Activated CD4-positive, alpha-beta T cell treated with anti-CD3 and anti-CD28 coated beads for 36 hours (primary cell): Measurements from ENCODE around the gene TEX19. TPM values are rescaled to one million over a fixed set of nuclear protein-coding genes. Genes with fewer than 3 reads are reported as not detected.
"Not testable (repeated sequence)": the region's sequence is repeated elsewhere in the genome, so short reads cannot be mapped to it uniquely, and the experiment has no call there.

Source experiments
- ATAC-seq: fragments of 200-7000 bp; cut with Tn5 transposase; one replicate; pipeline ENCODE4 v1.10.0; 2021; ENCODE audit warnings: mild to moderate bottlenecking, moderate library complexity
- CTCF ChIA-PET: fragments of 350-600 bp; sonication (Branson Sonifier 250); formaldehyde crosslinking; loops from one replicate; lab custom pipeline; 2021; ENCODE audit warnings: antibody characterized with exemption; lab: Charles Lee
- POLR2A ChIA-PET: fragments of 350-600 bp; sonication (Branson Sonifier 250); formaldehyde crosslinking; loops from one replicate; lab custom pipeline; 2021; ENCODE audit warnings: antibody characterized with exemption, inconsistent platforms; lab: Charles Lee
- DNase-seq: peaks from one replicate; pipeline ENCODE4 v3.0.0-alpha.2; 2020
- H3K27ac Mint-ChIP-seq: one replicate; pipeline ENCODE4 v1.8.0; 2021; ENCODE audit warnings: mixed read lengths
- H3K27me3 Mint-ChIP-seq: one replicate; pipeline ENCODE4 v1.8.0; 2021; ENCODE audit warnings: mixed read lengths
- H3K36me3 Mint-ChIP-seq: one replicate; pipeline ENCODE4 v1.8.0; 2021; ENCODE audit warnings: low read depth, mixed read lengths
- H3K4me1 Mint-ChIP-seq: one replicate; pipeline ENCODE4 v1.8.0; 2021; ENCODE audit warnings: mixed read lengths
- H3K4me3 Mint-ChIP-seq: one replicate; pipeline ENCODE4 v1.8.0; 2021; ENCODE audit warnings: mild to moderate bottlenecking, moderate library complexity, mixed read lengths
- H3K9me3 Mint-ChIP-seq: one replicate; pipeline ENCODE4 v1.8.0; 2021; ENCODE audit warnings: low read depth, mixed read lengths
- intact Hi-C, 2 experiments: fragments of 100-400 bp; cut with DNase I in 1 of 2; cut with micrococcal nuclease in 1 of 2; formaldehyde crosslinking; loops; one replicate each; pipeline versions ENCODE4 v1.14.2 to v1.15.1; 2022 to 2024; cut with DNase I, micrococcal nuclease
- total RNA-seq, 2 experiments: library from RNA; stranded (reverse); gene quantifications; one replicate each; pipeline ENCODE4 v1.2.3, GENCODE V29; 2021

Gene TEX19
- total RNA-seq, 2 experiments from 2014 or later: not detected

GRCh38 chr17:82339634-82340580, 19.1 kb upstream of the TEX19 start:
- H3K9me3 Mint-ChIP-seq: no peaks in the 10 kb centered on the region
- POLR2A ChIA-PET: no interaction called here
- no peaks in the 10 kb centered on the region for H3K36me3 Mint-ChIP-seq
- CTCF ChIA-PET: interaction anchor here (1.2 kb wide), 2 partner anchors 10 to 104 kb away, joined by 3 to 4 read pairs; no protein-coding TSS in a partner anchor
- H3K4me3 Mint-ChIP-seq: no peak overlapping the region
- H3K27ac Mint-ChIP-seq: no peak overlapping the region
- DNase-seq (no peak), ATAC-seq (no peak)
- intact Hi-C loops: no loop called here
- H3K27me3 Mint-ChIP-seq: no peaks in the 10 kb centered on the region
- H3K4me1 Mint-ChIP-seq: peaks cover 24% of the 10 kb centered on the region

GRCh38 chr17:82342361-82343079, 16.5 kb upstream of the TEX19 start:
- H3K27me3 Mint-ChIP-seq: peaks cover 6% of the 10 kb centered on the region
- H3K9me3 Mint-ChIP-seq: no peaks in the 10 kb centered on the region
- ChIA-PET POLR2A (no interaction called here), CTCF (interaction anchor here (1.0 kb wide), 1 partner anchor 16 kb away, joined by 3 read pairs; no protein-coding TSS in a partner anchor)
- ATAC-seq (no peak), DNase-seq (peak; percentile 2)
- H3K4me1 Mint-ChIP-seq: peaks cover 15% of the 10 kb centered on the region
- no peak overlapping the region for H3K27ac Mint-ChIP-seq
- H3K36me3 Mint-ChIP-seq: no peaks in the 10 kb centered on the region
- no peak overlapping the region for H3K4me3 Mint-ChIP-seq
- intact Hi-C loops: no loop called here

GRCh38 chr17:82343560-82343959, 15.5 kb upstream of the TEX19 start:
- Mint-ChIP-seq H3K27me3 (peaks cover 6% of the 10 kb centered on the region), H3K36me3 (no peaks in the 10 kb centered on the region), H3K27ac (no peak overlapping the region), H3K4me3 (no peak overlapping the region), H3K9me3 (no peaks in the 10 kb centered on the region), H3K4me1 (peaks cover 14% of the 10 kb centered on the region)
- peak; percentile 3 for DNase-seq
- ChIA-PET CTCF (interaction anchor here (0.5 to 1.0 kb wide), 2 partner anchors 15 to 29 kb away, joined by 3 read pairs; no protein-coding TSS in a partner anchor), POLR2A (interaction anchor here (0.6 kb wide), 1 partner anchor 32 kb away, joined by 3 read pairs; no protein-coding TSS in a partner anchor)
- ATAC-seq: peak; percentile 26
- intact Hi-C loops: no loop called here

GRCh38 chr17:82344175-82344907, 14.7 kb upstream of the TEX19 start:
- peaks cover 7% of the 10 kb centered on the region for H3K27me3 Mint-ChIP-seq
- intact Hi-C loops: no loop called here
- no peak overlapping the region for H3K4me3 Mint-ChIP-seq
- ChIA-PET POLR2A (no interaction called here), CTCF (interaction anchor here (0.5 to 1.6 kb wide), 5 partner anchors 17 to 208 kb away, joined by 3 to 4 read pairs (median 3); no protein-coding TSS in a partner anchor)
- peak; percentile 2 for DNase-seq
- peaks cover 7% of the 10 kb centered on the region for H3K4me1 Mint-ChIP-seq
- no peaks in the 10 kb centered on the region for H3K9me3 Mint-ChIP-seq
- ATAC-seq: no peak
- no peak overlapping the region for H3K27ac Mint-ChIP-seq
- H3K36me3 Mint-ChIP-seq: no peaks in the 10 kb centered on the region

GRCh38 chr17:82345151-82345976, 13.7 kb upstream of the TEX19 start:
- ChIA-PET POLR2A (interaction anchor here (1.4 kb wide), 1 partner anchor 11 kb away, joined by 3 read pairs; no protein-coding TSS in a partner anchor), CTCF (interaction anchor here (0.6 to 1.6 kb wide), 3 partner anchors 12 to 209 kb away, joined by 3 to 4 read pairs (median 3); partner anchors contain the start of gene SECTM1)
- Mint-ChIP-seq H3K27me3 (peaks cover 7% of the 10 kb centered on the region), H3K27ac (no peak overlapping the region), H3K9me3 (no peaks in the 10 kb centered on the region), H3K4me1 (peaks cover 6% of the 10 kb centered on the region), H3K4me3 (no peak overlapping the region), H3K36me3 (no peaks in the 10 kb centered on the region)
- no peak for ATAC-seq
- DNase-seq: peak; percentile 1
- intact Hi-C loops: no loop called here

GRCh38 chr17:82346342-82347300, 12.4 kb upstream of the TEX19 start:
- no peak overlapping the region for H3K4me3 Mint-ChIP-seq
- peak overlapping the region; percentile 80 for H3K27ac Mint-ChIP-seq
- DNase-seq: peak; percentile 13
- POLR2A ChIA-PET: interaction anchor here (1.4 kb wide), 1 partner anchor 10 kb away, joined by 3 read pairs; no protein-coding TSS in a partner anchor
- ATAC-seq: no peak
- H3K4me1 Mint-ChIP-seq: peaks cover 6% of the 10 kb centered on the region
- CTCF ChIA-PET: interaction anchor here (0.6 to 1.4 kb wide), 3 partner anchors 13 to 89 kb away, joined by 3 to 5 read pairs (median 3); partner anchors contain the start of gene SECTM1
- no peaks in the 10 kb centered on the region for H3K36me3 Mint-ChIP-seq
- no peaks in the 10 kb centered on the region for H3K9me3 Mint-ChIP-seq
- intact Hi-C loops: no loop called here
- peaks cover 7% of the 10 kb centered on the region for H3K27me3 Mint-ChIP-seq

- H3K4me1 Mint-ChIP-seq, H3K27ac Mint-ChIP-seq, CTCF ChIA-PET, intact Hi-C loops, H3K27me3 Mint-ChIP-seq, POLR2A ChIA-PET, H3K9me3 Mint-ChIP-seq, ATAC-seq, DNase-seq, H3K4me3 Mint-ChIP-seq, H3K36me3 Mint-ChIP-seq: not testable (repeated sequence)
Measured at GRCh38 chr17:82347994-82348393, 11.1 kb upstream of the TEX19 start.

GRCh38 chr17:82348434-82348833, 10.6 kb upstream of the TEX19 start:
- Mint-ChIP-seq H3K9me3 (no peaks in the 10 kb centered on the region), H3K4me3 (no peak overlapping the region), H3K36me3 (no peaks in the 10 kb centered on the region), H3K27ac (no peak overlapping the region), H3K27me3 (peaks cover 7% of the 10 kb centered on the region), H3K4me1 (peaks cover 6% of the 10 kb centered on the region)
- intact Hi-C loops: no loop called here
- DNase-seq: peak; percentile 1
- no peak for ATAC-seq
- CTCF ChIA-PET: interaction anchor here (0.6 kb wide), 2 partner anchors 14 to 235 kb away, joined by 3 read pairs; no protein-coding TSS in a partner anchor
- POLR2A ChIA-PET: no interaction called here

GRCh38 chr17:82348866-82349265, 10.2 kb upstream of the TEX19 start:
- DNase-seq (no peak), ATAC-seq (no peak)
- no peaks in the 10 kb centered on the region for H3K36me3 Mint-ChIP-seq
- no peak overlapping the region for H3K27ac Mint-ChIP-seq
- H3K27me3 Mint-ChIP-seq: peaks cover 7% of the 10 kb centered on the region
- no peaks in the 10 kb centered on the region for H3K9me3 Mint-ChIP-seq
- ChIA-PET POLR2A (no interaction called here), CTCF (interaction anchor here (0.6 kb wide), 2 partner anchors 14 to 234 kb away, joined by 3 read pairs; no protein-coding TSS in a partner anchor)
- H3K4me3 Mint-ChIP-seq: no peak overlapping the region
- intact Hi-C loops: no loop called here
- H3K4me1 Mint-ChIP-seq: peaks cover 6% of the 10 kb centered on the region
